ENCODE measurements around the gene CCDC97. TPM values are rescaled to one million over a fixed set of nuclear protein-coding genes. Genes with fewer than 3 reads are reported as not detected.

The CCDC97 gene
- polyA plus RNA-seq, 1 experiment: 8.5 TPM

DNA sequence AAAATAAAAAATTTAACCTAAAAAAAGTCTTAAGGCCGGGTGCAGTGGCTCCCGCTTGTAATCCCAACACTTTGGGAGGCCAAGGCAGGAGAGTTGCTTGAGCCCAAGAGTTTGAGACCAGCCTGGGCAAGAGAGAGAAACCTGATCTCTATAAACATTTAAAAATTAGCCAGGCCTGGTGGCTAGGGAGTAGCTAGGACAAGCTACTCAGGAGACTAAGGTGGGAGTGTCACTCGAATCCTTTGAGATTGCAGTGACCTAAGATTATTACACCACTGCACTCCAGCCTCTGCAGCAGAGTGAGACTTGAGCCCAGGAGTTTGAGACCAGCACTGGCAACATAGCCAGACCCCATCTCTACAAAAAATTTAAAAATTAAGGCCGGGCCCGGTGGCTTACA is 1.1 kb downstream of the CCDC97 start:
- no peaks in the 10 kb centered on the region for H3K9me3 ChIP-seq (ENCODE audit: control insufficient read depth, insufficient read depth, low read length)
- TF ChIP-seq, protein P1, sequence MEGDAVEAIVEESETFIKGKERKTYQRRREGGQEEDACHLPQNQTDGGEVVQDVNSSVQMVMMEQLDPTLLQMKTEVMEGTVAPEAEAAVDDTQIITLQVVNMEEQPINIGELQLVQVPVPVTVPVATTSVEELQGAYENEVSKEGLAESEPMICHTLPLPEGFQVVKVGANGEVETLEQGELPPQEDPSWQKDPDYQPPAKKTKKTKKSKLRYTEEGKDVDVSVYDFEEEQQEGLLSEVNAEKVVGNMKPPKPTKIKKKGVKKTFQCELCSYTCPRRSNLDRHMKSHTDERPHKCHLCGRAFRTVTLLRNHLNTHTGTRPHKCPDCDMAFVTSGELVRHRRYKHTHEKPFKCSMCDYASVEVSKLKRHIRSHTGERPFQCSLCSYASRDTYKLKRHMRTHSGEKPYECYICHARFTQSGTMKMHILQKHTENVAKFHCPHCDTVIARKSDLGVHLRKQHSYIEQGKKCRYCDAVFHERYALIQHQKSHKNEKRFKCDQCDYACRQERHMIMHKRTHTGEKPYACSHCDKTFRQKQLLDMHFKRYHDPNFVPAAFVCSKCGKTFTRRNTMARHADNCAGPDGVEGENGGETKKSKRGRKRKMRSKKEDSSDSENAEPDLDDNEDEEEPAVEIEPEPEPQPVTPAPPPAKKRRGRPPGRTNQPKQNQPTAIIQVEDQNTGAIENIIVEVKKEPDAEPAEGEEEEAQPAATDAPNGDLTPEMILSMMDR (IDR thresholded peaks at IDR 0.05; ENCODE audit: low read depth, low read length): no peak
- peak overlapping the region; percentile 93 for H3K4me3 ChIP-seq (ENCODE audit: low read depth, low read length)
- CTCF ChIA-PET: interaction anchor here (0.5 kb wide), 1 partner anchor 10 kb away, joined by 3 read pairs; no protein-coding TSS in a partner anchor
- no peaks in the 10 kb centered on the region for H3K27me3 ChIP-seq (ENCODE audit: control insufficient read depth, insufficient read depth, low read length)
- POLR2A ChIA-PET: interaction anchor here (1.0 to 1.8 kb wide), 4 partner anchors 11 to 47 kb away, joined by 3 to 8 read pairs (median 4); partner anchors contain the start of genes HNRNPUL1 and TGFB1
- no peak for DNase-seq (ENCODE audit: low read depth, low spot score)
- peak overlapping the region; percentile 98 for H3K27ac ChIP-seq (ENCODE audit: low read depth, low read length)

DNA sequence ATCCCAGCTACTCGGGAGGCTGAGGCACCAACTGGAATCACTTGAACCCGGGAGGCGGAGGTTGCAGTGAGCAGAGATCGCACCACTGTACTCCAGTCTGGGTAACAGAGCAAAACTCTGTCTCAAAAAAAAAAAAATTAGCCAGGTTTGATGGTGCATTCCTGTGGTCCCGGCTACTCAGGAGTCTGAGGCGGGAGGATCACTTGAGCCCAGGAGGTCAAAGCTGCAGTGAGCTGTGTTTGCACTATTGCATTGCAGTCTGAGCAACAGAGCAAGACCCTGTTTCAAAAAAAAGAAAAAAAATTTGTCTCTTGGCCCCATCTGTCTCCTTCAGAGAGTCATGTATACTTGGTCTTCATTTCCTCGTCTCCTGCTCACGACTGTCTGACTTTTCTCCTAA is 1.6 kb downstream of the CCDC97 start:
- Histone ChIP-seq H3K4me3 (ENCODE audit: low read depth, low read length) (peak overlapping the region; percentile 93), H3K27me3 (ENCODE audit: control insufficient read depth, insufficient read depth, low read length) (no peaks in the 10 kb centered on the region), H3K9me3 (ENCODE audit: control insufficient read depth, insufficient read depth, low read length) (no peaks in the 10 kb centered on the region), H3K27ac (ENCODE audit: low read depth, low read length) (no peak overlapping the region)
- TF ChIP-seq, protein P1 (IDR thresholded peaks at IDR 0.05; ENCODE audit: low read depth, low read length): no peak
- ChIA-PET POLR2A (interaction anchor here (1.2 to 1.3 kb wide), 2 partner anchors 10 to 39 kb away, joined by 4 read pairs; no protein-coding TSS in a partner anchor), CTCF (interaction anchor here (0.5 kb wide), 1 partner anchor 10 kb away, joined by 3 read pairs; no protein-coding TSS in a partner anchor)
- no peak for DNase-seq (ENCODE audit: low read depth, low spot score)

DNA sequence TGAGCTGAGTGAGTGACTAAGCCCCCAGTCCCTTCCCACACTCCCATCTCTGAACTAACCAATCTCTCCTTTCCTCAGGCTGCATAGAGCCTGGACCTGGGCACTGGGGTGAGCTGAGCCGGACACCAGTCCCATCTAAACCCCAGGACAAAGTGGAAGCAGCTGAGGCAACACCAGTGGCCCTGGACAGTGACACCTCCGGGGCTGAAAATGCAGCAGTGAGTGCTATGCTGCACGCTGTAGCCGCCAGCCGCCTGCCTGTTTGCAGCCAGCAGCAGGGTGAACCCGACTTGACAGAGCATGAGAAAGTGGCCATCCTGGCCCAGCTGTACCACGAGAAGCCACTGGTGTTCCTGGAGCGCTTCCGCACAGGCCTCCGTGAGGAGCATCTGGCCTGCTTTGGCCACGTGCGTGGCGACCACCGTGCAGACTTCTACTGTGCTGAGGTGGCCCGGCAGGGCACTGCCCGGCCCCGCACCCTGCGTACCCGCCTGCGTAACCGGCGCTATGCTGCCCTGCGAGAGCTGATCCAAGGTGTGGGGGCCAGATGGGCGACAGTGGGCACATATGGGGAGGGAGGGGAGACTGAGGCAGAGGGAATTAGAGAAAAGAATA is 6.4 kb downstream of the CCDC97 start:
- H3K27ac ChIP-seq (ENCODE audit: low read depth, low read length): no peak overlapping the region
- no peaks in the 10 kb centered on the region for H3K27me3 ChIP-seq (ENCODE audit: control insufficient read depth, insufficient read depth, low read length)
- ChIA-PET CTCF (interaction anchor here (0.6 to 2.1 kb wide), 2 partner anchors 8 to 31 kb away, joined by 4 to 12 read pairs; no protein-coding TSS in a partner anchor), POLR2A (no interaction called here)
- no peaks in the 10 kb centered on the region; the same call in 1 of the 2 replicates for H3K9me3 ChIP-seq (ENCODE audit: control insufficient read depth, insufficient read depth, low read length)
- no peak for DNase-seq (ENCODE audit: low read depth, low spot score)
- TF ChIP-seq, protein P1 (IDR thresholded peaks at IDR 0.05; ENCODE audit: low read depth, low read length): no peak
- no peak overlapping the region for H3K4me3 ChIP-seq (ENCODE audit: low read depth, low read length)

DNA sequence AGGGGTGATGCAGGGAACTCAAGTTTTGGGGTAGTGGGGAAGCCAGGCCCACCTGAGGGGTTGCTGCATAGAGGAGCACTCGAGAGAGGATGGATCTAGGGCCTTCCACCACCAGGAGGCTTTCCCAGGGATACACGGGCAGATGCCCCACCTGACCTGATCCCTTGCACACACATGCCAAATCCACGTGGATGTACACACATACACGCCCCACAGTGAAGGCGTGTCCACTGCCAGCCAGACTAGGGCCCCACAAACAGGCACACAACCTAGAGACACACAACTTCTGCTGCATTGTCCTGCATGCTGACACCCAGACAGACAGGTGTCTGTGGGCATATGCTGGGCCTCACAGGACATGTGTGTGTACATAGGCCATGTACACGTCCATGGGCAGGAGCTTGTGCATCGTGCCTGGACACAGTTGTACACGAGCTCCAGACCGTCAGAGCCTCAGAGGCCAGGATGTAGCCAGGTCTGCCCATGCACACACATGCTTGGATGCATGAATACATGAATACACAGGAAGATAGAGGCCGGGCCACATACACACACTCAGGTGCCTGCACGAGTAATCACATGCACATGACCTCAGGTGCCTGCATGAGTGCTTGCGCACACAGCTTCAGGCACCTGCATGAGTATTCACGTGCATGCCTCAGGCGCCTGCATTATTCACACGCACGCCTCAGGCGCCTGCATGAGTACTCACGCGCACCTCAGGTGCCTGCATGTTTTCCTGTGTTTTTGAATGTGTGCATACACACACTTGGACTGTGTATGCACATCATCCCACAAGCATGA is 8.9 kb downstream of the CCDC97 start:
- no peak for DNase-seq (ENCODE audit: low read depth, low spot score)
- ChIA-PET POLR2A (interaction anchor here (0.5 kb wide), 1 partner anchor 97 kb away, joined by 3 read pairs; no protein-coding TSS in a partner anchor), CTCF (interaction anchor here (3.6 kb wide), 1 partner anchor 10 kb away, joined by 18 read pairs; no protein-coding TSS in a partner anchor)

More for the DNA sequence above, 8.9 kb downstream of the CCDC97 start:
- no peak overlapping the region for H3K27ac ChIP-seq (ENCODE audit: low read depth, low read length)
- H3K27me3 ChIP-seq (ENCODE audit: control insufficient read depth, insufficient read depth, low read length): no peaks in the 10 kb centered on the region
- H3K4me3 ChIP-seq (ENCODE audit: low read depth, low read length): no peak overlapping the region
- no peaks in the 10 kb centered on the region; the same call in 1 of the 2 replicates for H3K9me3 ChIP-seq (ENCODE audit: control insufficient read depth, insufficient read depth, low read length)
- TF ChIP-seq, protein P1 (IDR thresholded peaks at IDR 0.05; ENCODE audit: low read depth, low read length): no peak
